Liver (tissue), 9 donors: ENCODE measurements around the gene TRIM7. TPM values are rescaled to one million over a fixed set of nuclear protein-coding genes. Genes with fewer than 3 reads are reported as not detected.

Experiments used
- DNase-seq: peaks from one replicate; pipeline ENCODE4 v3.0.0-alpha.2; 2017; ENCODE audit warnings: low spot score
- H3K27ac ChIP-seq, 2 donors: one replicate each; pipeline ENCODE4 v1.7.0; 2013; ENCODE audit warnings: inconsistent platforms in 2 of 2, low read length in 2 of 2, control low read depth in 1 of 2, low read depth in 1 of 2, mild to moderate bottlenecking in 1 of 2
- H3K27me3 ChIP-seq, 4 donors: one replicate each; pipeline versions ENCODE4 v1.6.1 to v1.7.0; 2013; ENCODE audit warnings: low read length in 3 of 4, inconsistent platforms in 1 of 4, mild to moderate bottlenecking in 1 of 4, moderate library complexity in 1 of 4; ENCODE audit not compliant: control insufficient read depth in 4 of 4, insufficient read depth in 4 of 4
- H3K36me3 ChIP-seq, 4 donors: one replicate each; pipeline versions ENCODE4 v1.6.1 to v1.7.0; 2013; ENCODE audit warnings: low read length in 3 of 4, mild to moderate bottlenecking in 3 of 4, low read depth in 1 of 4, moderate library complexity in 1 of 4; ENCODE audit not compliant: control insufficient read depth in 4 of 4, insufficient read depth in 3 of 4
- H3K4me1 ChIP-seq, 4 donors: one replicate each; pipeline versions ENCODE4 v1.6.1 to v1.7.0; 2013; ENCODE audit warnings: low read length in 3 of 4, mild to moderate bottlenecking in 3 of 4, moderate library complexity in 1 of 4; ENCODE audit not compliant: control insufficient read depth in 4 of 4, insufficient read depth in 4 of 4
- H3K4me3 ChIP-seq, 3 donors: one replicate each; pipeline versions ENCODE4 v1.6.1 to v1.7.0; 2013; ENCODE audit warnings: low read length in 3 of 3, control low read depth in 1 of 3, low read depth in 1 of 3, mild to moderate bottlenecking in 1 of 3
- H3K9ac ChIP-seq, 2 donors: one replicate each; pipeline ENCODE4 v1.7.0; 2013; ENCODE audit warnings: low read length in 2 of 2, mild to moderate bottlenecking in 2 of 2, moderate library complexity in 2 of 2, control low read depth in 1 of 2, low read depth in 1 of 2
- H3K9me3 ChIP-seq, 4 donors: one replicate each; pipeline versions ENCODE4 v1.6.1 to v1.7.0; 2013; ENCODE audit warnings: low read length in 3 of 4; ENCODE audit not compliant: control insufficient read depth in 4 of 4
- CTCF ChIP-seq: fragments of 150-350 bp; IDR thresholded peaks from 2 replicates; pipeline ENCODE4 v1.5.1; 2017; ENCODE audit warnings: improper control_type of control experiment, low read depth, low read length; ENCODE audit not compliant: missing input control
- EGR1 ChIP-seq, 2 donors: IDR thresholded peaks; 2 replicates each; pipeline ENCODE4 v1.6.1; 2016 to 2018; ENCODE audit warnings: antibody characterized with exemption in 2 of 2, low read depth in 2 of 2
- FOXA1 ChIP-seq: IDR thresholded peaks from 2 replicates; pipeline ENCODE4 v1.6.1; 2016; ENCODE audit warnings: antibody characterized with exemption
- FOXA2 ChIP-seq: IDR thresholded peaks from 2 replicates; pipeline ENCODE4 v1.6.1; 2016; ENCODE audit warnings: antibody characterized with exemption
- GABPA ChIP-seq, 2 donors: IDR thresholded peaks in 1 of 2; conservative IDR thresholded peaks in 1 of 2; 2 replicates each; pipeline ENCODE4 v1.6.1; 2016; ENCODE audit warnings: antibody characterized with exemption in 2 of 2, mild to moderate bottlenecking in 1 of 2, moderate library complexity in 1 of 2
- HNF4A ChIP-seq, 2 donors: conservative IDR thresholded peaks; 2 replicates each; pipeline ENCODE4 v1.6.1; 2016; ENCODE audit warnings: antibody characterized with exemption in 2 of 2, mild to moderate bottlenecking in 2 of 2
- HNF4G ChIP-seq: IDR thresholded peaks from 2 replicates; pipeline ENCODE4 v1.6.1; 2016; ENCODE audit warnings: antibody characterized with exemption
- JUND ChIP-seq, 2 donors: IDR thresholded peaks; 2 replicates each; pipeline ENCODE4 v1.6.1; 2016; ENCODE audit warnings: antibody characterized with exemption in 2 of 2
- NR2F2 ChIP-seq: IDR thresholded peaks from 2 replicates; pipeline ENCODE4 v1.6.1; 2016; ENCODE audit warnings: antibody characterized with exemption
- RAD21 ChIP-seq, 2 donors: IDR thresholded peaks; 2 replicates each; pipeline ENCODE4 v1.6.1; 2016; ENCODE audit warnings: antibody characterized with exemption in 2 of 2, mild to moderate bottlenecking in 2 of 2
- RXRA ChIP-seq, 2 donors: IDR thresholded peaks; 2 replicates each; pipeline ENCODE4 v1.6.1; 2017 to 2018; ENCODE audit warnings: antibody characterized with exemption in 2 of 2, mild to moderate bottlenecking in 1 of 2
- SP1 ChIP-seq: IDR thresholded peaks from 2 replicates; pipeline ENCODE4 v1.6.1; 2018; ENCODE audit warnings: antibody characterized with exemption, mild to moderate bottlenecking
- TAF1 ChIP-seq: conservative IDR thresholded peaks from 2 replicates; pipeline ENCODE4 v1.6.1; 2016; ENCODE audit warnings: antibody characterized with exemption, mild to moderate bottlenecking
- YY1 ChIP-seq: IDR thresholded peaks from 2 replicates; pipeline ENCODE4 v1.6.1; 2016; ENCODE audit warnings: antibody characterized with exemption, mild to moderate bottlenecking
- WGBS: extraction: QIAGEN DNeasy Blood & Tissue Kit; methylation state at CpG from one replicate; pipeline ENCODE4 v1.1.7; 2013; 5-methylcytosine and 5-hydroxymethylcytosine counted together
- polyA plus RNA-seq, 2 donors: library from polyadenylated mRNA; stranded (reverse) in 1 of 2; unstranded in 1 of 2; fragments of 200-250 nt in 1 of 2; fragments of >200 nt in 1 of 2; fragmentation: Nextera tagmentation in 1 of 2; extraction: Ambion mirVana in 1 of 2; gene quantifications; one replicate each; pipeline versions ENCODE4 v1.2.1 to v1.2.3, GENCODE V29; 2013 to 2015
- total RNA-seq, 2 donors: library from RNA; depleted of rRNA; stranded (reverse); fragments of >200 nt; gene quantifications; one replicate each; pipeline ENCODE4 v1.2.3, GENCODE V29; 2014
- TF ChIP-seq, protein P1 (sequence below): IDR thresholded peaks from 2 replicates; pipeline ENCODE4 v1.6.1; 2016; ENCODE audit warnings: antibody characterized with exemption
- TF ChIP-seq, protein P2 (sequence below): IDR thresholded peaks from 2 replicates; pipeline ENCODE4 v1.6.1; 2016; ENCODE audit warnings: antibody characterized with exemption, mild to moderate bottlenecking
- TF ChIP-seq, protein P3 (sequence below): IDR thresholded peaks from 2 replicates; pipeline ENCODE4 v1.6.1; 2016; ENCODE audit warnings: antibody characterized with exemption
- TF ChIP-seq, protein P4 (sequence below): IDR thresholded peaks from 2 replicates; pipeline ENCODE4 v1.6.1; 2016; ENCODE audit warnings: antibody characterized with exemption
- donor health status: healthy.
- donor health status: healthy.
- donor health status: healthy.
- donor health status: healthy.
- donor health status: healthy.

The TRIM7 gene
- total and polyA plus RNA-seq, 4 donors, result 0.10 to 0.50 (median 0.14) TPM; not detected in 1

DNA sequence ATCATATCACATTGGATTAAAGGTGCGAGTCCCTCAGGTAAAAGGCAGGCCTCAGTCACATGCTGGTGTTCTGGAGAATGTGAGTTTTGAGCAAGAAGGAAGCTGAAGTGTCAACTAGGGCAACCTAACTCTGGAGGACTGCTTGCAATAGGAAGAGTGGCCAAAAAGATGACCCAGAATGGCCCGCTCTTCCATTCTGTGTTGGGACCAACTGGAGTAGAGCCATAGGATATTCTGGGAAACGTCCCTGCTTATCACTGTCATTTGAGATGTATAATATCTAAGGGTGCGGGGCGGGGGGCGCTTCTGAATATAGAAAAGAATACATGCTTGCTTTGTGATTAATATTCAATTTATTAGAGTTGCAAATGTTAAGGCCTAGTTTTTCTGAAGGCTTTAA is 7.1 kb upstream of the TRIM7 start:
- H3K9me3 ChIP-seq, result no peaks in the 10 kb centered on the region
- no peaks in the 10 kb centered on the region for H3K36me3 ChIP-seq
- no peak overlapping the region for H3K4me3 ChIP-seq
- H3K27me3 ChIP-seq, result no peaks in the 10 kb centered on the region
- peaks cover 0 to 9% (median 5%) of the 10 kb centered on the region in 4 donors for H3K4me1 ChIP-seq
- no peak overlapping the region for H3K27ac ChIP-seq
- no peak overlapping the region for H3K9ac ChIP-seq
- DNase-seq, result no peak
- WGBS, result 92% methylated on average over 6 of the region's 6 CpGs
- TF ChIP-seq, protein P1, sequence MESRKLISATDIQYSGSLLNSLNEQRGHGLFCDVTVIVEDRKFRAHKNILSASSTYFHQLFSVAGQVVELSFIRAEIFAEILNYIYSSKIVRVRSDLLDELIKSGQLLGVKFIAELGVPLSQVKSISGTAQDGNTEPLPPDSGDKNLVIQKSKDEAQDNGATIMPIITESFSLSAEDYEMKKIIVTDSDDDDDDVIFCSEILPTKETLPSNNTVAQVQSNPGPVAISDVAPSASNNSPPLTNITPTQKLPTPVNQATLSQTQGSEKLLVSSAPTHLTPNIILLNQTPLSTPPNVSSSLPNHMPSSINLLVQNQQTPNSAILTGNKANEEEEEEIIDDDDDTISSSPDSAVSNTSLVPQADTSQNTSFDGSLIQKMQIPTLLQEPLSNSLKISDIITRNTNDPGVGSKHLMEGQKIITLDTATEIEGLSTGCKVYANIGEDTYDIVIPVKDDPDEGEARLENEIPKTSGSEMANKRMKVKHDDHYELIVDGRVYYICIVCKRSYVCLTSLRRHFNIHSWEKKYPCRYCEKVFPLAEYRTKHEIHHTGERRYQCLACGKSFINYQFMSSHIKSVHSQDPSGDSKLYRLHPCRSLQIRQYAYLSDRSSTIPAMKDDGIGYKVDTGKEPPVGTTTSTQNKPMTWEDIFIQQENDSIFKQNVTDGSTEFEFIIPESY, result no peak
- TF ChIP-seq FOXA1 (no peak), HNF4G (no peak), YY1 (no peak), JUND (IDR thresholded peaks at IDR 0.05) (no peak), SP1 (no peak), CTCF (no peak), GABPA (IDR thresholded peaks at IDR 0.05 in 1 of 2, conservative IDR thresholded peaks at IDR 0.05 in 1 of 2) (no peak), HNF4A (conservative IDR thresholded peaks at IDR 0.05) (no peak), FOXA2 (no peak), NR2F2 (no peak)
- TF ChIP-seq, protein P2, sequence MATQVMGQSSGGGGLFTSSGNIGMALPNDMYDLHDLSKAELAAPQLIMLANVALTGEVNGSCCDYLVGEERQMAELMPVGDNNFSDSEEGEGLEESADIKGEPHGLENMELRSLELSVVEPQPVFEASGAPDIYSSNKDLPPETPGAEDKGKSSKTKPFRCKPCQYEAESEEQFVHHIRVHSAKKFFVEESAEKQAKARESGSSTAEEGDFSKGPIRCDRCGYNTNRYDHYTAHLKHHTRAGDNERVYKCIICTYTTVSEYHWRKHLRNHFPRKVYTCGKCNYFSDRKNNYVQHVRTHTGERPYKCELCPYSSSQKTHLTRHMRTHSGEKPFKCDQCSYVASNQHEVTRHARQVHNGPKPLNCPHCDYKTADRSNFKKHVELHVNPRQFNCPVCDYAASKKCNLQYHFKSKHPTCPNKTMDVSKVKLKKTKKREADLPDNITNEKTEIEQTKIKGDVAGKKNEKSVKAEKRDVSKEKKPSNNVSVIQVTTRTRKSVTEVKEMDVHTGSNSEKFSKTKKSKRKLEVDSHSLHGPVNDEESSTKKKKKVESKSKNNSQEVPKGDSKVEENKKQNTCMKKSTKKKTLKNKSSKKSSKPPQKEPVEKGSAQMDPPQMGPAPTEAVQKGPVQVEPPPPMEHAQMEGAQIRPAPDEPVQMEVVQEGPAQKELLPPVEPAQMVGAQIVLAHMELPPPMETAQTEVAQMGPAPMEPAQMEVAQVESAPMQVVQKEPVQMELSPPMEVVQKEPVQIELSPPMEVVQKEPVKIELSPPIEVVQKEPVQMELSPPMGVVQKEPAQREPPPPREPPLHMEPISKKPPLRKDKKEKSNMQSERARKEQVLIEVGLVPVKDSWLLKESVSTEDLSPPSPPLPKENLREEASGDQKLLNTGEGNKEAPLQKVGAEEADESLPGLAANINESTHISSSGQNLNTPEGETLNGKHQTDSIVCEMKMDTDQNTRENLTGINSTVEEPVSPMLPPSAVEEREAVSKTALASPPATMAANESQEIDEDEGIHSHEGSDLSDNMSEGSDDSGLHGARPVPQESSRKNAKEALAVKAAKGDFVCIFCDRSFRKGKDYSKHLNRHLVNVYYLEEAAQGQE, result no peak
- TF ChIP-seq, protein P3, sequence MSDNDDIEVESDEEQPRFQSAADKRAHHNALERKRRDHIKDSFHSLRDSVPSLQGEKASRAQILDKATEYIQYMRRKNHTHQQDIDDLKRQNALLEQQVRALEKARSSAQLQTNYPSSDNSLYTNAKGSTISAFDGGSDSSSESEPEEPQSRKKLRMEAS, result no peak

DNA sequence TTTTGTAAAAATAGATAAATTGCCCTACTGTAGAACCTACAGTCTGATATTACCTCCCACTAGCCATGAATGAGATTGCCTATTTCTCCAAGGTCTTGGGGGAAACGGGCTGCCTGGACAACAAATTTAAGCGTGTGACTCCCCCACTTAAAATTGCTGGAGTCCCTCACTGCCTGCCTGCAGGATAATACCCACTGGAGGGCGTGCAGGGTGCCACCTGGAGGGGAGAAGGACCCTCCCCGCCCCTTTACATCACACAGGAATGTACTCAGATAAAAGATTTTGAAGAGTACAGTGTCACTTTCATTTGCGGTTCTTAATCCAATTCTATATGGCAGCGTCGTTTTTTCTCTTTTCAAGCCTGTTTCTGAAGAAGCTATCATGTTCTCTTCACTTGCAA is 6.2 kb upstream of the TRIM7 start:
- Histone ChIP-seq H3K27ac (no peak overlapping the region), H3K9me3 (no peaks in the 10 kb centered on the region), H3K27me3 (no peaks in the 10 kb centered on the region), H3K4me1 (peaks cover 0 to 9% (median 5%) of the 10 kb centered on the region in 4 donors), H3K9ac (no peak overlapping the region), H3K36me3 (no peaks in the 10 kb centered on the region), H3K4me3 (no peak overlapping the region)
- TF ChIP-seq RXRA (IDR thresholded peaks at IDR 0.05), result no peak
- no peak for TF ChIP-seq FOXA1
- no peak for TF ChIP-seq TAF1
- TF ChIP-seq SP1, result no peak
- no peak for TF ChIP-seq YY1
- no peak for TF ChIP-seq EGR1 (IDR thresholded peaks at IDR 0.05; ENCODE audit: low read depth in 2 of 2)
- TF ChIP-seq RAD21 (IDR thresholded peaks at IDR 0.05), result no peak
- TF ChIP-seq JUND (IDR thresholded peaks at IDR 0.05), result no peak
- no peak for TF ChIP-seq GABPA (IDR thresholded peaks at IDR 0.05 in 1 of 2, conservative IDR thresholded peaks at IDR 0.05 in 1 of 2)
- no peak for TF ChIP-seq HNF4A (conservative IDR thresholded peaks at IDR 0.05)
- TF ChIP-seq, protein P3, result no peak
- TF ChIP-seq FOXA2, result no peak
- TF ChIP-seq, protein P4, sequence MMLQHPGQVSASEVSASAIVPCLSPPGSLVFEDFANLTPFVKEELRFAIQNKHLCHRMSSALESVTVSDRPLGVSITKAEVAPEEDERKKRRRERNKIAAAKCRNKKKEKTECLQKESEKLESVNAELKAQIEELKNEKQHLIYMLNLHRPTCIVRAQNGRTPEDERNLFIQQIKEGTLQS, result no peak
- no peak for TF ChIP-seq NR2F2
- TF ChIP-seq, protein P1, result no peak
- TF ChIP-seq, protein P2, result no peak
- 57% methylated on average over 7 of the region's 7 CpGs for WGBS
- DNase-seq, result no peak
